Gastroesophageal sphincter (tissue), 4 donors: ENCODE measurements around the gene RHOJ. TPM values are rescaled to one million over a fixed set of nuclear protein-coding genes. Genes with fewer than 3 reads are reported as not detected.
A peak's percentile ranks its signal among the peaks of the same experiment; 100 is the strongest.

Experiments
- ATAC-seq: fragments of 150-250 bp; one replicate; pipeline ENCODE4 v1.9.1; 2016; ENCODE audit warnings: mild to moderate bottlenecking, moderate library complexity
- H3K27ac ChIP-seq, 4 donors: fragments of 200-600 bp; sonication (generic) in 3 of 4; 1 replicate in 3 of 4; 2 replicates in 1 of 4; pipeline ENCODE4 v1.5.1; 2016 to 2019
- H3K27me3 ChIP-seq: fragments of 200-600 bp; sonication (generic); one replicate; pipeline ENCODE4 v1.5.1; 2019
- H3K36me3 ChIP-seq, 2 donors: fragments of 200-600 bp; sonication (generic); one replicate each; pipeline ENCODE4 v1.5.1; 2019; ENCODE audit warnings: control low read depth in 1 of 2
- H3K4me1 ChIP-seq, 3 donors: fragments of 200-600 bp; sonication (generic); 1 replicate in 2 of 3; 2 replicates in 1 of 3; pipeline ENCODE4 v1.5.1; 2016 to 2019; ENCODE audit warnings: control low read depth in 2 of 3
- H3K4me3 ChIP-seq, 2 donors: fragments of 200-600 bp; sonication (generic); one replicate each; pipeline ENCODE4 v1.5.1; 2019; ENCODE audit warnings: mild to moderate bottlenecking in 1 of 2, moderate library complexity in 1 of 2
- H3K9me3 ChIP-seq, 3 donors: fragments of 200-600 bp; sonication (generic); one replicate each; pipeline ENCODE4 v1.5.1; 2017 to 2019; ENCODE audit warnings: control low read depth in 2 of 3
- EP300 ChIP-seq: sonication (generic); formaldehyde crosslinking; IDR thresholded peaks from one replicate; pipeline ENCODE4 v1.6.1; 2017; ENCODE audit warnings: antibody characterized with exemption, mild to moderate bottlenecking
- POLR2A ChIP-seq, 2 donors: fragments of 450-650 bp; IDR thresholded peaks; one replicate each; pipeline ENCODE4 v1.6.1; 2017; ENCODE audit warnings: antibody characterized with exemption in 2 of 2, mild to moderate bottlenecking in 2 of 2, moderate library complexity in 1 of 2
- POLR2AphosphoS5 ChIP-seq: sonication (generic); formaldehyde crosslinking; IDR thresholded peaks from one replicate; pipeline ENCODE4 v1.6.1; 2017; ENCODE audit warnings: antibody characterized with exemption
- WGBS, 2 donors: methylation state at CpG; one replicate each; pipeline ENCODE4 v1.1.5; 2018; ENCODE audit warnings: low coverage in 1 of 2; 5-methylcytosine and 5-hydroxymethylcytosine counted together
- total RNA-seq, 4 donors: library from RNA; depleted of rRNA; stranded (reverse); fragments of >200 nt; gene quantifications; one replicate each; pipeline ENCODE4 v1.1.0, GENCODE V29; 2016
- TF ChIP-seq, protein P1 (sequence below), 4 experiments: fragments of 200-600 bp in 2 of 4; fragments of 450-650 bp in 2 of 4; sonication (generic) in 1 of 4; IDR thresholded peaks; one replicate each; pipeline ENCODE4 v1.5.1; 2017 to 2019; ENCODE audit warnings: antibody characterized with exemption in 4 of 4, mild to moderate bottlenecking in 2 of 4, moderate library complexity in 2 of 4

Gene RHOJ
- total RNA-seq, 4 donors from 2014 or later: 12.5 to 12.9 (median 12.7) TPM

DNA sequence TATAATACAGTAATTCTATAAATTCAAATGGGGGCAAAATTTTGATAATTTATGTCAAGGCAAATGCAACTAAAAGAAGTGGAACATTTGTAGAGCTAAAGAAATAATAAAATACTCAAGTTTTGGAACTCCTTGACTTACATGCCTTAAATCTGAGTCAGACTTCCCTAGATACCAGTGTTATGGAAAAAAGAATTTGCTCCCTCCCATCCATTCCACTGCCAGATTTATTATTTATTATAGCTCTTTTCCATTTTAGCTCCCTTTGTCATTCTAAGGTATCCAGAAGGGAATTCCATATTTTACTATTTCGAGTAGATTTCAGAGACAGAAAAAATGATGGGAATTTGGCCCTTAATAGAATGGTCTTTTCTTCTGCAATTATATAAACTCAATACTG, 44.0 kb downstream of the RHOJ start:
- Histone ChIP-seq H3K27ac (peak overlapping the region in 3 of 4 donors; percentile 47 to 58 (median 54)), H3K4me3 (no peak overlapping the region), H3K36me3 (peaks cover 0 to 9% of the 10 kb centered on the region in 2 donors), H3K4me1 (peaks cover 7 to 48% (median 10%) of the 10 kb centered on the region in 3 donors), H3K9me3 (no peaks in the 10 kb centered on the region), H3K27me3 (no peaks in the 10 kb centered on the region)
- TF ChIP-seq POLR2AphosphoS5 (peak; percentile 10), POLR2A (IDR thresholded peaks at IDR 0.05) (no peak)
- peak; percentile 52 for ATAC-seq
- 17 to 22% methylated on average over 1 of the region's 1 CpG for WGBS, 2 donors

DNA sequence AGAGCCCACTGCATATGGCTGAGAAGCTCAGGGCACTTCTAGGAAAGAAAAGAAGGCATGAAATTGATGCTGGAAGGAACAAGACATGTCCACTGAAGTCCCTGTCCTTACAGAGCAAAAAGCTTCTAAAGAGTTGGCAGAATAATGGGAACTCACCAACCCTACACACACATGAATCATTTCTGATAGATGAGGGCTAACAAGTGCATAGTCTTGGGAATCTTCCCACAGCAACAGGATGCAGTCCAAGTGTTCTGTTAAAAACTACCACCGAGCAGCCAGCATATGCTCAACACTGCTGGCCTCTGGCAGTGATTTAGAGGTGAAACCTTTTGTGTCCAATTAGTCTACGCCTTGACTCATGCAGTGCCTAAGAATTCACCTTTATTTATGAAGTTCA, 44.8 kb downstream of the RHOJ start:
- Histone ChIP-seq H3K4me3 (no peak overlapping the region), H3K4me1 (peaks cover 7 to 48% (median 10%) of the 10 kb centered on the region in 3 donors), H3K36me3 (peaks cover 0 to 9% of the 10 kb centered on the region in 2 donors), H3K27me3 (no peaks in the 10 kb centered on the region), H3K9me3 (no peaks in the 10 kb centered on the region), H3K27ac (peak overlapping the region; percentile 47 to 58 (median 52))
- TF ChIP-seq, protein P1, sequence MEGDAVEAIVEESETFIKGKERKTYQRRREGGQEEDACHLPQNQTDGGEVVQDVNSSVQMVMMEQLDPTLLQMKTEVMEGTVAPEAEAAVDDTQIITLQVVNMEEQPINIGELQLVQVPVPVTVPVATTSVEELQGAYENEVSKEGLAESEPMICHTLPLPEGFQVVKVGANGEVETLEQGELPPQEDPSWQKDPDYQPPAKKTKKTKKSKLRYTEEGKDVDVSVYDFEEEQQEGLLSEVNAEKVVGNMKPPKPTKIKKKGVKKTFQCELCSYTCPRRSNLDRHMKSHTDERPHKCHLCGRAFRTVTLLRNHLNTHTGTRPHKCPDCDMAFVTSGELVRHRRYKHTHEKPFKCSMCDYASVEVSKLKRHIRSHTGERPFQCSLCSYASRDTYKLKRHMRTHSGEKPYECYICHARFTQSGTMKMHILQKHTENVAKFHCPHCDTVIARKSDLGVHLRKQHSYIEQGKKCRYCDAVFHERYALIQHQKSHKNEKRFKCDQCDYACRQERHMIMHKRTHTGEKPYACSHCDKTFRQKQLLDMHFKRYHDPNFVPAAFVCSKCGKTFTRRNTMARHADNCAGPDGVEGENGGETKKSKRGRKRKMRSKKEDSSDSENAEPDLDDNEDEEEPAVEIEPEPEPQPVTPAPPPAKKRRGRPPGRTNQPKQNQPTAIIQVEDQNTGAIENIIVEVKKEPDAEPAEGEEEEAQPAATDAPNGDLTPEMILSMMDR (IDR thresholded peaks at IDR 0.05): no peak
- no peak for TF ChIP-seq POLR2AphosphoS5
- 0 to 11% methylated on average over 2 of the region's 2 CpGs for WGBS, 2 donors
- no peak for ATAC-seq

DNA sequence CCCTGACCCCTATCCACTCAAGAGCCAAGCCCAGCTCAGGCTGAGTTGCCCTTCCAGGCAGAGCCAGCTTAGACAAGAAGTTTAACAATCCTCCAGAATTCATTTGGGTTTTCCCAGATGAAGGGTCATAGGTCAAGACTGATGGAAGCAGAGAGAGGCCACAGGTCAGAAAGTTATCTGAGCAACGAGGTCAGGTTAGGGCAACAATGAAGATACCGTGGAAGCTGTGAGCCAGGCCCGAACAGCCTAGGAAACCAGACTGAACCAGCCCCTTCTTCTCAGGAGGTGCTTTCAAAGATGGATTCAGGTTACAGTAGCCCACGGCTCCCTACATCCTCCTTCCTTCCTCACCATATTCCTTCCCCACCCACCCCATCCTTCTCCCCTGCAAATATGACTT, 53.1 kb downstream of the RHOJ start:
- H3K27me3 ChIP-seq: no peaks in the 10 kb centered on the region
- no peaks in the 10 kb centered on the region for H3K9me3 ChIP-seq
- no peak overlapping the region for H3K4me3 ChIP-seq
- 67 to 74% methylated on average over 2 of the region's 4 CpGs for WGBS, 2 donors
- no peak for ATAC-seq
- H3K4me1 ChIP-seq: no peaks in the 10 kb centered on the region
- TF ChIP-seq, protein P1 (IDR thresholded peaks at IDR 0.05): no peak
- TF ChIP-seq POLR2AphosphoS5 (no peak), POLR2A (IDR thresholded peaks at IDR 0.05) (no peak), EP300 (no peak)
- no peaks in the 10 kb centered on the region for H3K36me3 ChIP-seq
- no peak overlapping the region for H3K27ac ChIP-seq

DNA sequence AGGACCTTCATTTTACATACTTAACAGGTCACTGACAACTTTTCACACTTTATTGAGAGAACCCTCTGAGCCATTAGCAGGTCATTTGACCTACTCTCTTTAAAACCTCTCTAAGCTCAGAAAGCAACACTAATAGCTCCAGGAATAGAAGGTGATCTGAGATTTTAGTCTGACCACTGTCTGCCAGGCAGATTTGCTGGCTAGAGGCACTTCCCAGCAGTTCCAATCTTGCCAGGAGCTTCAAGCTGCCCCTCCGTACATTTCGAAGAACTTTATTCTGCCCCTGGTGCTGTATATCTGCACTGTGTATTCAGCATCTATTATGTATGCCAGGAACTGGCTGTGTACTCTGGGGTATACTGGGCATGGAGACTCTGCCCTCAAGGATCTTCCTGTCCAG, 58.2 kb downstream of the RHOJ start:
- Histone ChIP-seq H3K9me3 (no peaks in the 10 kb centered on the region), H3K4me1 (peaks cover 0 to 8% (median 0%) of the 10 kb centered on the region in 3 donors), H3K27ac (no peak overlapping the region), H3K4me3 (no peak overlapping the region), H3K27me3 (no peaks in the 10 kb centered on the region), H3K36me3 (no peaks in the 10 kb centered on the region)
- TF ChIP-seq POLR2A (IDR thresholded peaks at IDR 0.05): no peak
- no peak for TF ChIP-seq POLR2AphosphoS5
- 80% methylated on average over 1 of the region's 2 CpGs; no CpG with 5 or more reads in 1 of the 2 donors for WGBS, 2 donors
- no peak for ATAC-seq

DNA sequence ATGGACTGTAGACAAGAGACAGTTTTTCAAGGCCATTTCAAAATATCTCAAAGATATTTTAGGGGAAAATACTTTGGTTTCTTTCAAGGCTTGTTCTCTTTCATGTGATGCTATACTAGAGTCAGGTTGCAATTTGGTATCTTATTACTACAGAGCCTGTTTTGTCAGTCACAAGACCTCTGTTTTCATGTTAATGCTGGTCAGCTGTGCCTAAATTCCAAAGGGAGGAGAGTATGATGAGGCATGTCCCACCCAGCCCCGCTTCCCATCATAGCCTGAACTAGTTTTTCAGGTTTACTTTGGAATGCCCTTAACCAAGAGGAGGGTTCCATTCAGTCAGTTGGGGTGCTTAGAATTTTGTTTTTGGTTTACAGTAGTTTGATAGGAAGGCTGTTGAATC, 61.9 kb downstream of the RHOJ start:
- peaks cover 0 to 11% (median 0%) of the 10 kb centered on the region in 3 donors for H3K4me1 ChIP-seq
- no peaks in the 10 kb centered on the region for H3K9me3 ChIP-seq
- H3K27ac ChIP-seq: no peak overlapping the region
- no peaks in the 10 kb centered on the region for H3K36me3 ChIP-seq
- peak; percentile 31 for ATAC-seq
- TF ChIP-seq POLR2A (IDR thresholded peaks at IDR 0.05): no peak
- TF ChIP-seq, protein P1 (IDR thresholded peaks at IDR 0.05): no peak
- no peak for TF ChIP-seq POLR2AphosphoS5
- no peak for TF ChIP-seq EP300
- H3K27me3 ChIP-seq: no peaks in the 10 kb centered on the region
- 75 to 83% methylated on average over 1 of the region's 1 CpG for WGBS, 2 donors
- no peak overlapping the region for H3K4me3 ChIP-seq

DNA sequence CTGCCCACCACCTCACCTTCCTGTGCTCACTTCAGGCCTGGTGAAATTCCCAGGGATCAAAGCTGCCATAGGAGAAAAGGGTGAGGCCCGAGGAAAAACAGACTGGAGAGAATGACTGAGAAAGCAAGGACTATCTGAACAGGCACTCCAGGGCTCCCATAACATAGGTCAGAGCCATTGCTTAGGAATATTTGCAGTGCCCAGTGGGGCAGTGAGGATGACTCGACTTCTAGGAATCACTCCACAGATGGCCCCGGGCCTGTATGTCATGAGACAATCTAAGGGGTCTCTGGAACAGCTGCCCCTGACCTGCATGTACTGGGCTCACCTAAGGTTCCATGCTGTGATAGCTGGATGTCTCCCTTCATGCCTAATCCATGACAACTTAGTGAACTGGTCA, 62.9 kb downstream of the RHOJ start:
- TF ChIP-seq EP300 (no peak), POLR2AphosphoS5 (no peak), POLR2A (IDR thresholded peaks at IDR 0.05) (no peak)
- TF ChIP-seq, protein P1 (IDR thresholded peaks at IDR 0.05): no peak
- WGBS, 2 donors: no CpG with 5 or more reads among the region's 3 CpGs
- no peak overlapping the region for H3K27ac ChIP-seq
- no peak for ATAC-seq
- no peaks in the 10 kb centered on the region for H3K27me3 ChIP-seq
- H3K4me1 ChIP-seq: peaks cover 0 to 11% (median 0%) of the 10 kb centered on the region in 3 donors
- H3K36me3 ChIP-seq: peaks cover 0 to 8% of the 10 kb centered on the region in 2 donors
- H3K4me3 ChIP-seq: no peak overlapping the region
- no peaks in the 10 kb centered on the region for H3K9me3 ChIP-seq
